Skin epidermis (tissue), 12 donors: ENCODE measurements around the gene MAPRE2.
A peak's percentile ranks its signal among the peaks of the same experiment; 100 is the strongest.

Experiments used
- H3K27ac ChIP-seq, 21 experiments: fragments of 200-600 bp; sonication (generic) in 11 of 21; one replicate each; pipeline ENCODE4 v1.5.0; 2020; ENCODE audit warnings: mild to moderate bottlenecking in 3 of 21, inconsistent platforms in 2 of 21, moderate library complexity in 2 of 21
- H3K4me3 ChIP-seq, 7 experiments: fragments of 200-600 bp; sonication (generic) in 2 of 7; one replicate each; pipeline ENCODE4 v1.5.0; 2020; ENCODE audit warnings: inconsistent platforms in 2 of 7, mild to moderate bottlenecking in 2 of 7, moderate library complexity in 1 of 7

Gene MAPRE2

GRCh38 chr18:35059280-35059927 lies 18.2 kb downstream of the MAPRE2 start:
- Histone ChIP-seq H3K4me3 (no peak overlapping the region), H3K27ac (no peak overlapping the region)

GRCh38 chr18:35060122-35060815 lies 19.1 kb downstream of the MAPRE2 start:
- Histone ChIP-seq H3K27ac (no peak overlapping the region), H3K4me3 (no peak overlapping the region)

DNA sequence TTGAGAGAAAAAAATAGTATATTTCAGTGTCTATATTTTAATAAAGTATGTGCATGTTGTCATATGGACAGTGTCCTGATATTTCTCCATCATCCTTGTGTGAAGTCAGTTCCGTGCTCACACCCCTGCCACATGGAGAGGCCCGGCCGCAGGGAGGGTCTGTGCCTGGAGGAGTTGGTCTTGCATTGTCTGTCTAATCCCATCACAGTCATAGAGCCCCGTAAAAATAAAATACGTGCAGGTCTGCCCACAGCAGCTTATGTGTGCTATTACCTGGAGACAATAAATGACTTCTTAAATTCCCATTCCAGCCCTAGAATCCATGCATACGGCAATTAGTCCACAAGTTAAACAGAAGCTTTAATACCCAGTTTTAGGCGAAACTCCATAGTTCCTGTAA lies 20.1 kb downstream of the MAPRE2 start:
- Histone ChIP-seq H3K4me3 (no peak overlapping the region), H3K27ac (no peak overlapping the region)

GRCh38 chr18:35061804-35062203 lies 20.6 kb downstream of the MAPRE2 start:
- H3K4me3 ChIP-seq = no peak overlapping the region
- no peak overlapping the region for H3K27ac ChIP-seq

DNA sequence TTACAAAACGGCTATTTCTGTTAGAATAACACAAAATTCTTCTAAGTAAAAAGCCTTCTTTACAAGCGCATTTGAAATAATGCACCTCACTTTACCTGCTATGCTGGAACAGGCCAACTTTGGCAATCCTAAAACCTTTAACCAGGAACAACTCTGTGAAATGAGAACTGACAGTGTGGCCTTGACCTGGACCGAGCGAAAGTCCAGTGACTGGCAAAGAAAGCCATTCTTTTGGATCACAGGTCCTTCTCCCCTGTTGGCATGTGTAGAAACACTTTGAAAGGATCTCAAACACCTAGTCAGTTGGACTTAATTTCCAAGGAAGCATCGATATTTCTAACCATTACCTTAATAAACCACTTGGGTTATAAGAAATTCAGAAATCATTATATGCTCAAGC lies 21.2 kb downstream of the MAPRE2 start:
- H3K27ac ChIP-seq = no peak overlapping the region

GRCh38 chr18:35063875-35064690 lies 22.9 kb downstream of the MAPRE2 start:
- H3K27ac ChIP-seq = no peak overlapping the region

More for the DNA sequence above, 21.2 kb downstream of the MAPRE2 start:
- no peak overlapping the region for H3K4me3 ChIP-seq

DNA sequence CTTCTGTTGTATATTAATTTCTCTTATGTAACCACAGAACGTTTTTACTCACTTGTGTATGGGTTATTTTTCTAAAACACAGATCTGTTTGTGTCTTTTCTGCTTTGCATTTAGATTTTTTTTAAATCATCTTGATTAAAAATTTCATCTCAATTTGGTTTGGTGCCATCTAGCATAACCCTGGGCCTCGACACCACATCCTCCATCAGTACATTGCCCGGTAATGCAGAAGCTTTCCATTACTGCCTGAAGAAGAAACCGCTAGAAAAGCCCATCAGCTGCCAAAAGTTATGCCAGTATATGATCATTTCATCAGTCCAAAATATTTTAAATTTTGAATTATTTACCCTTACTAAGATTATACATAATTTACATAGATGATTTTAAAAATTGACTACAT lies 26.2 kb downstream of the MAPRE2 start:
- H3K4me3 ChIP-seq = no peak overlapping the region
- H3K27ac ChIP-seq = no peak overlapping the region

More at GRCh38 chr18:35063875-35064690, 22.9 kb downstream of the MAPRE2 start:
- no peak overlapping the region for H3K4me3 ChIP-seq

- no peak overlapping the region for H3K4me3 ChIP-seq
- H3K27ac ChIP-seq = peak overlapping the region in 2 of 21 experiments; percentile 5 to 15
These were observed 30.6 kb downstream of the MAPRE2 start for GRCh38 chr18:35071819-35072247.

- peak overlapping the region in 1 of 21 experiments; percentile 17 for H3K27ac ChIP-seq
These were observed 31.4 kb downstream of the MAPRE2 start for GRCh38 chr18:35072616-35073015.

DNA sequence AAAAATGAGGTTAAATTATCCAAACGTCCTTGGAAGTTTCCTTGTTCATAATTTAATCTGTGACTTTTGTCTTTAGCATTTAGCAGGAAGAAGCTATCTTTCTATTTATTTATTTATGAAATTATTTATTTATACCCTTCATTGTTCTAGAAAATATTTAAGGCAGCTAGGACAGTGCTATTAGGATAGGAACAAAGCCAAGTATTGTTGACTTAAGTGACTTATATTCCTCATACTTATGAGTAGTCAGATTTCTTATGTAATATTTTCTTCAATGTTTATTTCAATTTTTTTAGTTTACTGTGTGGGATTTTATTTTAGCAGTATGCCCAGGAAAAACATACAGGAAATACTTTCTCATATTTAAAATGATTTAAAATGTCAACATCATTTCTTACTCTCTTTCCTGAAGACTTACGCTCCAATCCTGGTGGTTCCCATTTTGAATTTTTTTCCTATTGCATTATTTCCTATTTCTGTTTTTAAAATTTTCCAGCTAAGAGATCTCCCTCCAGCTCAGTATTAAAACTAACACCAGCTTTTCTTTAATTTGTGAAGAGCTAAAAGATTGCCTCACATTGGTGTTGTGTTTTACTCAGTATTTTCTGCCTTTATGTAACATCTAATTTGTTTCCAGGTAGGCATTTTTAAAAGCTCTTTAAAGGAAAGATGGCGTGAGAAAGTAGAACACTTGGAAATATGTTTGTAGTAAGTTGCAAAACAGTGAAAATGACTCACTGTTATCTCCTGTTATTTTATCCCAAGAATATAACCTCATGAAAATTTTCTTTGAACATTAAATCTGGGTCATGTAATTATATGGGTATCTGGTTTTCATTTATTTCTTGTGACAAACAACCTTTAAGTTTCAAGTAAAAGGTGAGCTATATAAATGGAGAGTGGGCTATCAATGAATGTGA lies 32.2 kb downstream of the MAPRE2 start:
- Histone ChIP-seq H3K4me3 (no peak overlapping the region), H3K27ac (peak overlapping the region in 1 of 21 experiments; percentile 17)

More at GRCh38 chr18:35072616-35073015, 31.4 kb downstream of the MAPRE2 start:
- no peak overlapping the region for H3K4me3 ChIP-seq

DNA sequence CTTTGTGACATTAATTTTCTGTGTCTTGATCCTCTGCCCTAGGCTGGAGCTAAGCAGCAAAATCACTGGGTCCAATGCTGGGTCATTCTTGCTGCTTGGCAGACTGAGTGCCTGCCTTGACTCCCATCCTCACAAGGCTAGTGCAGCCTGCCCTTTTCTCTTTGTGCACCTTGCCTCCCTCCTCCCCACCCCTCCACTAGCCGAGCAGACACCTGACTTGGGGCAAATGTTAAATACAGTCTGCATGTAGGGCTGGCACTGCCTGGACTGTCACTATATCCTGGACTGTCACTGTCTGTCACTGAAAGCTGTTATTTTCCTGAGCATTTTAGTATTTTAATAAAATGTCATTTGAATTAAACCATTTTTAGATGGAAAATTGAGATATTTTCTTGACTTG lies 33.4 kb downstream of the MAPRE2 start:
- Histone ChIP-seq H3K4me3 (no peak overlapping the region), H3K27ac (no peak overlapping the region)

- H3K27ac ChIP-seq = no peak overlapping the region
- H3K4me3 ChIP-seq = no peak overlapping the region
These were observed 33.9 kb downstream of the MAPRE2 start for GRCh38 chr18:35075132-35075531.

DNA sequence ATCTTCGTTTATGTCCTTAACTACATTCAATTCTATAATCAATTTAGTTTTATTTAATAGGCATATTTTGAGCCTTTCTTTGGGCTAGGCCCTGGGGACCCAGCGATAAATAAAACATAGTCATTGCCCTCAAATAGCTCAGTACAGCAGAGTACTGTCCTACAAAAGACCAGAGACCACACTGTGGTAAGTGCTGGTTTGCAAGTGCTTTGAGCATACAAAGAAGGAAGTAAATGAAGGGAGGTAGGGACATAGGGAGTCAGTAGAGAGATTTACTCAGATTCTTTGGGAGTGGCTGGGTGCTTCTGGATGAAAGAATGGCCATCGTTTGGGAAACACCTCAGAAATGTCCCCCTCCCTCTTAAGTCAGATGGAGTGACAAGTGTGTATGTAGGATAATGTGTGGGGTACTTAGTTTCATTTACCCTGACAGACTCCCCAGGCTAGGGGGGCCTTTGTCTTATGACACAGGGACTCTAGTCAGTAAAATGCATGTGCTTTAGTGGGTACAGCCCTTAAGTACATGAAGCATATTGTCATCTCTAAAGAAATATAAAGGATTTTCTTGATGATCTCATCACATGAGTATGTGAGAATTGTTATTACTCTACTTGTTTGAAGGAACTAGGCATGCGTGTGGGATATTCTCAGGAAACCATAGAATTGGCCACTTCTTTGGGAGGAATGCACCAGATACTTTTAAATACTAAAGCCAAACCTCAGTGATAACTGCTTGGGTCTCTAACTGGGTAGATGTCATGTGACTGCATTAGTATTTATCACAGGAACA lies 35.1 kb downstream of the MAPRE2 start:
- Histone ChIP-seq H3K4me3 (no peak overlapping the region), H3K27ac (no peak overlapping the region)

DNA sequence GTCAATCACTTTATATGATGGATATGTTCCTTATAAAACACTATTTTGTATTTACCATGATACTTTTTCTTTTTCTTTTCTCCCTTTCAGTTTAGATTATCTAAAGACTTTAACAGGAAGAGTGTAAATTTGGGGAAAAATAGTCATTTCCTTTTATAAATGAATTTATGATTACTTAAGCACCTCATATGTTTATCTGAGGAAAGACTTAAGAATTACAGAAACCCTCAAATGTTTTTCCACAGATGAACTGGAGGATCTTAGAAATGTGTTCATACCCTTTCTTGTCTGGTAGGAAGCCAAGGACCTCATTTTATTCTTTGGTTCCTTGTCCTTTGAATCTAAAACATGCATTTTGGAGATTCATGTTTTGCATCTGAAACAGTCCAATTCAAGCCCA lies 36.7 kb downstream of the MAPRE2 start:
- no peak overlapping the region for H3K4me3 ChIP-seq
- no peak overlapping the region for H3K27ac ChIP-seq

DNA sequence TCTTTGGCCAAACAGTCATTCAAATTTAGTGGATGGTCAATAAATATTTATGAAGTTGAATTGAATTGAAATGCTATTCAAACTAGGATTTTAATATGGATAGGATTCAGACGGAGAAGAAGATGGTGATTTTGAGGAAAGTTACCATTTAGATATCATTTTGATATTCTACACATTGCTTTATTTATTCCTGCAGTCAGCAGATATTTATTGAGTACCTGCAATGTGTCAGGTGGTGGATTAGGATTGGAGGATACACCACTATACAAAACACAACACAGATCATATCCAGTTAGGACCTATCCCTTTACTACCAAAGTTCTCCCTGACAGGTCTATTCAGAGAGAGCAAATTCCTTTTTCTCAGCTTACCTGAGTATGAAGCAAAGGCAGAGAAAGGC lies 38.8 kb downstream of the MAPRE2 start:
- no peak overlapping the region for H3K4me3 ChIP-seq
- H3K27ac ChIP-seq = no peak overlapping the region

GRCh38 chr18:35083174-35083712 lies 42.0 kb downstream of the MAPRE2 start:
- no peak overlapping the region for H3K4me3 ChIP-seq
- H3K27ac ChIP-seq = no peak overlapping the region

GRCh38 chr18:35084494-35085449 lies 43.6 kb downstream of the MAPRE2 start:
- Histone ChIP-seq H3K4me3 (no peak overlapping the region), H3K27ac (no peak overlapping the region)
